RKO (cell line): ENCODE data around the gene TBX2.

Experiments used
- DNase-seq: peaks from one replicate; pipeline ENCODE4 v3.0.0-alpha.2; 2016; ENCODE audit warnings: low spot score

TBX2 gene

GRCh38 chr17:61402073-61402541 is 2.5 kb downstream of the TBX2 start:
- DNase-seq = no peak

GRCh38 chr17:61402978-61403800 is 3.5 kb downstream of the TBX2 start:
- no peak for DNase-seq

- no peak for DNase-seq
These were observed 4.4 kb downstream of the TBX2 start for GRCh38 chr17:61403801-61404662.

GRCh38 chr17:61404663-61404912 is 4.9 kb downstream of the TBX2 start:
- DNase-seq = no peak

GRCh38 chr17:61404913-61405685 is 5.5 kb downstream of the TBX2 start:
- no peak for DNase-seq

- no peak for DNase-seq
These were observed 6.3 kb downstream of the TBX2 start for GRCh38 chr17:61405686-61406536.

- DNase-seq = no peak
These were observed 6.8 kb downstream of the TBX2 start for GRCh38 chr17:61406537-61406845.

GRCh38 chr17:61406971-61407911 is 7.6 kb downstream of the TBX2 start:
- no peak for DNase-seq

GRCh38 chr17:61408151-61409041 is 8.8 kb downstream of the TBX2 start:
- DNase-seq = no peak

GRCh38 chr17:61409301-61410112 is 9.9 kb downstream of the TBX2 start:
- DNase-seq = peak; percentile 69

- no peak for DNase-seq
These were observed 10.7 kb downstream of the TBX2 start for GRCh38 chr17:61410141-61411010.

- no peak for DNase-seq
These were observed 11.3 kb downstream of the TBX2 start for GRCh38 chr17:61411011-61411260.

- peak; percentile 45 for DNase-seq
These were observed 11.9 kb downstream of the TBX2 start for GRCh38 chr17:61411261-61412142.

- peak; percentile 74 for DNase-seq
These were observed 12.7 kb downstream of the TBX2 start for GRCh38 chr17:61412143-61412859.

GRCh38 chr17:61412860-61413660 is 13.4 kb downstream of the TBX2 start:
- DNase-seq = peak; percentile 29
